Astrocyte (in vitro differentiated cells and primary cell): ENCODE results near the gene SLC16A12.
"Not testable (repeated sequence)": the region's sequence is repeated elsewhere in the genome, so short reads cannot be mapped to it uniquely, and the experiment has no call there.

Source experiments
- CTCF ChIP-seq: IDR thresholded peaks from 2 replicates; pipeline ENCODE4 v1.5.1; 2011; ENCODE audit warnings: low read depth, mild to moderate bottlenecking, inconsistent platforms, low read length, moderate library complexity; ENCODE audit not compliant: insufficient read depth
- EZH2 ChIP-seq: IDR thresholded peaks from 2 replicates; pipeline ENCODE4 v1.6.1; 2012; ENCODE audit warnings: mild to moderate bottlenecking, low read length, inconsistent platforms; ENCODE audit not compliant: insufficient read depth

- not testable (repeated sequence) for TF ChIP-seq CTCF, EZH2
Measured at GRCh38 chr10:89444819-89445218, 90.6 kb downstream of the SLC16A12 start.
